Measurements from ENCODE around the gene TAX1BP1.

TAX1BP1 gene

GRCh38 chr7:27739909-27740448 lies at the start of gene TAX1BP1:
Gene TAX1BP1, plus strand, starts transcription at chr7:27740162. Its CDS starts 8,363 bp downstream, at chr7:27748525.
- peak; percentile 91 for DNase-seq (ENCODE audit: low read depth)

GRCh38 chr7:27690649-27691048 lies 49.3 kb upstream of the TAX1BP1 start:
- DNase-seq (ENCODE audit: low read depth), result no peak

GRCh38 chr7:27693794-27694193 lies 46.2 kb upstream of the TAX1BP1 start:
- no peak for DNase-seq (ENCODE audit: low read depth)

GRCh38 chr7:27695096-27695495 lies 44.9 kb upstream of the TAX1BP1 start:
- no peak for DNase-seq (ENCODE audit: low read depth)

- DNase-seq (ENCODE audit: low read depth), result no peak
Measured at GRCh38 chr7:27697861-27698430, 42.0 kb upstream of the TAX1BP1 start.

- no peak for DNase-seq (ENCODE audit: low read depth)
Measured at GRCh38 chr7:27699751-27700150, 40.2 kb upstream of the TAX1BP1 start.

- DNase-seq (ENCODE audit: low read depth), result no peak
Measured at GRCh38 chr7:27700501-27700900, 39.5 kb upstream of the TAX1BP1 start.

GRCh38 chr7:27703181-27703580 lies 36.8 kb upstream of the TAX1BP1 start:
- no peak for DNase-seq (ENCODE audit: low read depth)

GRCh38 chr7:27704422-27705199 lies 35.4 kb upstream of the TAX1BP1 start:
- DNase-seq (ENCODE audit: low read depth), result no peak

- DNase-seq (ENCODE audit: low read depth), result no peak
Measured at GRCh38 chr7:27705200-27705594, 34.8 kb upstream of the TAX1BP1 start.

GRCh38 chr7:27708485-27708884 lies 31.5 kb upstream of the TAX1BP1 start:
- DNase-seq (ENCODE audit: low read depth), result no peak

- peak; percentile 82 for DNase-seq (ENCODE audit: low read depth)
Measured at GRCh38 chr7:27709137-27710075, 30.6 kb upstream of the TAX1BP1 start.

- DNase-seq (ENCODE audit: low read depth), result no peak
Measured at GRCh38 chr7:27712217-27712616, 27.7 kb upstream of the TAX1BP1 start.

- peak; percentile 31 for DNase-seq (ENCODE audit: low read depth)
Measured at GRCh38 chr7:27714831-27715444, 25.0 kb upstream of the TAX1BP1 start.

GRCh38 chr7:27723085-27723484 lies 16.9 kb upstream of the TAX1BP1 start:
- no peak for DNase-seq (ENCODE audit: low read depth)

- DNase-seq (ENCODE audit: low read depth), result no peak
Measured at GRCh38 chr7:27727058-27727457, 12.9 kb upstream of the TAX1BP1 start.

- DNase-seq (ENCODE audit: low read depth), result no peak
Measured at GRCh38 chr7:27730112-27730511, 9.8 kb upstream of the TAX1BP1 start.

GRCh38 chr7:27734583-27734982 lies 5.4 kb upstream of the TAX1BP1 start:
- DNase-seq (ENCODE audit: low read depth), result no peak

GRCh38 chr7:27735165-27735564 lies 4.8 kb upstream of the TAX1BP1 start:
- no peak for DNase-seq (ENCODE audit: low read depth)

- DNase-seq (ENCODE audit: low read depth), result no peak
Measured at GRCh38 chr7:27735831-27736230, 4.1 kb upstream of the TAX1BP1 start.

- DNase-seq (ENCODE audit: low read depth), result no peak
Measured at GRCh38 chr7:27737178-27737577, 2.8 kb upstream of the TAX1BP1 start.

GRCh38 chr7:27737616-27738015 lies 2.3 kb upstream of the TAX1BP1 start:
- no peak for DNase-seq (ENCODE audit: low read depth)
